ENCODE measurements around the gene MAPK10.

Gene MAPK10

DNA sequence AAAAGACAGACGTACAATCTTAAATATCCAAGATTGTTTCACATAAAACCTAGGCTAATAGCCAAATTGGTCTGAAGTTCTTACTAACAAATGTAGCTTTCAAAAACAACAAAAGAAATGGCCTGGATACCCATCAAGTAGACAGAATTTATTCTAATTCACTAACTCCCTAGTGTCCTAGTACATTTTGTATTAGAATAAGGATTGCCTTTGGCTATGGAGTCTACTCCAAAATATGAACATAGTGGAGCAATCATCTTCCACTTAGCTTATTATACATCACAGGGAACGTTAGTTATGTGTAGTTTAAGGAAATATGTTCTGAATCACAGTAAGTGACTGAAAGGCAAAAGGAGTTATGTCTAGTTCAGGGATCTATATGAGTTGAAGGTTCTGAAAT lies 81.7 kb downstream of the MAPK10 start:
- DNase-seq = no peak

DNA sequence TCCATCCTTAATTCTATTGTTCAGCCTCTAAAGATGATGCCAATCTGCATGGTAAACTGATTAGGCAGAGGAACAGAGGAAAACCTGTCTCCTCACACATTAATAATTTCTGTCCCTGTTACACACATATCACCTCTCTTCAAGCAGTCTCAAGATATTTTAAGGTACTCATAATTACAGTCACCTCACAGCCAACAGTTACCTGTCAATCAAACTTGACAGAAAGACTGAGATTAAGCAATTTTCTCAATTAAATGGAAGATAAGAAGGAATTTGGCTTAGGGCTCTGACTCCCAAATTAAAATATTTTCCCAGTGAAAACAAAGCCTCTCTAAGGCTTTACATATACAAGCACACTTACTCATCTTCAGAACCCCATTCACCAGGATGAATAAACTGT lies 85.2 kb downstream of the MAPK10 start:
- DNase-seq = no peak

DNA sequence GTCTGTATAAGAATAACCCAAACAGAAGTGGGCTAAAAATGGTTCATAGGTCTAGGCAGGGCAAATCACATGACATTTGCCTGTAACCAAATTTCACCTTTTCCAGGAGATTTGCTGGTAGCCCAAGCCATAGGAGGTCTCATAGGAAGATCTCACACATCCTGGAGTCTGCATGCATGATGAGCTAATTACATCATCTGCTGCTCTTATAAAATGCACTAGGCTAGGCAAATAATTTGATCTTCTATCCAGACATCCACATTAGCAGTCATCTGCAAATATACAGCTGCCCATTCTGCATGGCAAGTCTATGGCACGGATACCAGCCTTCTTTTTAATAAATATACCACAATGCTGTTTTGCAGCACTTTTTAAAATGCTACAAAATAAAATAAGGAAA lies 87.2 kb downstream of the MAPK10 start:
- DNase-seq = no peak

DNA sequence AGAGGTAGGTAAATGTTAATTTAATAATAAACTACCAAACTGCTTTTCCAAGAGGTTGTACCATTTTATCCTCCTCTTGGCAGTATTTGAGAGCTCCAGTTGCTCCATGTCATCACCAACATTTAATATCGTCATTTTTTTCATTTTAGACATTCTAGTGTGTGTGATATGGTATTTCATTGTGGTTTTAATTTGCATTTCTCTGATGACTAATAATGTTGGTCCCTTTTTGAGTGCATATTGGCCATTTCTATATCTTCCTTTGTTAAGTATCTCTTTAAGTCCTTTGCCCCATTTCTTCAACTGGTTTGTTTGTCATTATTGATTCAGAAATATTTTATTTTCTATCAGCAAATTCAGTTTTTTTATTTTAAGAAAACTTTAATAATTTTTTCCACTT lies 88.8 kb downstream of the MAPK10 start:
- DNase-seq = no peak

DNA sequence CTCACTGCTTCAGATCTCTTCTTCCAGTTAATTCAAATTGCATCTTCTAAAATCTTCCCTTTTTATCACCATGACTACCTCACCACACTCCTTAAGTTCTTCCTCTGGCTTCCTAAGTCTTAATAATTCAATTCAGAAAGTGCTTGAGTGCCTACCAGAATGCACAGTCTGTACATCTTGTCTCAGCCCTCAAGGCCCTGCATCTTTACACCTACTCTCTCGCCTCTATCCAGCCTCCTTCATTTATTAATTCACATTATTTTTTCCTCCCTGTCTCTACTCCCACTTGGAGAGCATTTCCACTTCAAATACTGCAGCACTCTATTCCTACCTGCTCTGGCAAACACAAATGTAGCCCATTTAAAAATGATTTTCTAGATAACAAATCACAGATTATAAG lies 90.5 kb downstream of the MAPK10 start:
- DNase-seq = peak in 1 of 51 donors; percentile 37

DNA sequence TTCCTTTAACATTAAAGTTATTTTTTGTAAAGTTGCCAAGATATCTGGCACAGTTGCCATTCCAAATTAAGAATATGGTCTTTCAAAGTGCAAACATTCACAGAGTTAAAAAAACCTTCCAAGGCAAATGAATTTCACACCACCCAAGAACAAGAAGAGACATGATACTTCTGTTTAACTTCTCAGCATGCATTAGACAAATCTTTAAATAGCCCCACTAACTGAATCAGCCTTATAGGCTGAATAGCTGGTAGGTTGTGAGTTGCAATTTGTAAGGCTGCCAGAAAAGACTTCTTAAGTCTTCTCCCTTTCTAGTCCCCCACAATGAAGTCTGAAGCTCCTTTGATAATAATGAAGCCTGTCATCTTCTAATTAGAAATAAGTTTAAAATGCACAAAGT lies 95.6 kb downstream of the MAPK10 start:
- DNase-seq = no peak

DNA sequence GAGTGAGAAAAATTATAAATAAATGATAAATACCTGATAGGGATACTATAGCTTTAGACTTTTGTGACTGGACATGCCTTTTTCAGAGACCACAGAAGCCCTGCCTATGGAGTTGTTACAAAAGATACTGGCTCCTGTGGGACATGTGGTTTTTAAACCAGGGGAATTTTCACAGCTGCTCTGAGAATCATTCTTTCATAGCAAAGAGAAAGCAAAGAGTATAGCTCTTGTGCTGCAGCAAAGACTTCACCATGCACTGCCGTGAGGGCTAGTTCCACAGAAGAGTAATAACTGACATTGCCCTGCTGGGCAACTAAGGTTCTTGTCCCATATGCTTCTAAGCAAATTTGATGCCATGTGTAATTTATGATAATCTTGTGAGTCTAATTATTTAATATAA lies 98.2 kb downstream of the MAPK10 start:
- no peak for DNase-seq

DNA sequence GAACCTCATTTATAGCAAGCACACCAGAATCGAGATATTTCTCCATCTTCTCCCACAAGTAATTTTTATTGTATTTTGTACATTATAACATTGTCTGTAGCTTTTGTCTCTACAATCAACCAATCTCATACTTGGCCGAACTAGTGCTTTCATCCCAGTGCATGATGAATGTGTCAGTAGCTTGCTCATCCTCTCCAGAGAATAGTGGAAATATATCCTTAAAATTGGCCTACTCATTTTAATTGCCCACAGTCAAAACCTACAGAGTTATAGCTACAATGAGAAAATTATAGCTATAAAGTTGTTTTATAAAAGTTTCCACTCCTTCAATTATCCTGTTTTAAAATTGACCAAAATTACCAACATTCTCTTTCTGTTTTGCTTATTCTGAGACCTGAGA lies 103.8 kb downstream of the MAPK10 start:
- no peak for DNase-seq

DNA sequence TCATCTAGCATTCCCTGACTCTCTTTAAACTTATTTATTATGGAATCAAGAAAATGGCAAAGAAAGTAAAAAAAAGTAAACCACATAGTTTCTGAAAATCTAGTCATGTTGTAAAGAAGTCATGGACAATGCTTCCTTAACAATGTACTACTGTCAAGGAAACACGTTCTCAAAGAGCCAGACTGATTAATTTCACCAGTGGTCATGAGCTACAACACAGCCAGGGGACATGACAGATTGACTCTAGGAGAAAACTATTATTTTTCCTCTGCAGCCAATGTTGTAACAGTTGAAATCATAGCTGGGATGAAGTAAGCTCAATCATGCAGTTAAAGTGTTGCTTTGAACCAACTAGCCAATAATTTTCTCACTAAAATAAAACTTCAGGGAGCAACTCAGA lies 109.2 kb downstream of the MAPK10 start:
- DNase-seq = no peak

DNA sequence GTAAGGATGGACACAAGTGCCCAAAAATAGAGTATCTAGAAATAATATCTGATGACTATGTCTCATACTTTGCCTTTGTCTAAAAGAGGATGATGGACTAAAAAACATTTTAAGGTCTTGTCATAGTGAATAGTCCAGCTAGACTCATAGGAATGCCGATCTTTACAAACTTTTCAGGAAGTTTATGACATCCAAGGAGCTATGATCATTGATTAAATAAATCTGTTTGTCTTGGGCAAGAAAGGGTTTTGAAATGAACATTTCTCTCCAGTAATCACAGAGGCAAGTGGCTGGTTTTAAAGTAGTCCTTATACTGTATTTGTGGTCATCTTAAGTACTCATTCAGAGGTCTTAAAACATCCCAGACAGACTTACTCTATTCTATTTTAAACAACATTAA lies 109.8 kb downstream of the MAPK10 start:
- DNase-seq = no peak

DNA sequence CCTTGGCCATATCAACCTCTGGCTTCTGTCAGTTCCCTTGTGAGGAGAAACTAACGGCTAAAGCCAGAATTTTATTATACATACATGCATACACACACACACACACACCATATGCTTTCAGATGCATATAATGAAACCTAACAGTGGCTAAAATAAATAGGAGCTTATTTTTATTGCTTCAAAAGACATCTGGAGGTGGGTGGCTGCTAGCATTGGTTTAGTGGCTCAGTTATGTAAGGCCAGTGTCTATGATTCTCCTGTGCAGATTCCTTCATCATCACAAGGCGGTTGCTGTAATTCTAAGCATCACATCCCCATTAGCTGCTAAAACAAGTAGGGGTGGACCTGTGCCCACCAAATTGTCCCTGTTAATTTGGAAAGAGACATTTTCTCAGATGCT lies 110.8 kb downstream of the MAPK10 start:
- no peak for DNase-seq

DNA sequence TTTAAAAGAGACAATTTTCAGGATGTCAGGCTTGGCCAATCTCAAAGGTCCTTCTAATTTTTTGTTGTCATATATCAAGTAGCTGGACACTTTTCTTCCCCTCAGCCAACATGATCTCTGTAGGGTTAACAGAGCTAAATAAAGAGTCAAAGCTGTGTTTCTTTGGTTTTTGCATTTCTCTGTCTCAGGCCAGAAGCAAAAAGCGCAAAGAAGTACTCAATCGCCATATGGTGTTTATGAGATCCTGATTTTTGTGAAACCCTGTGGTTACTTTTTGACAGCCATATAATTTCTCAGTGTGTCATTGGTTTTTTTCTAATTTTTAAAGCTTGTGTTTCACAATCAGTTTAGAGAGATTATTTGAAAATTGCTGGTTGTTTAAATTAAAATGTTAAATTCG lies 111.9 kb downstream of the MAPK10 start:
- DNase-seq = no peak

DNA sequence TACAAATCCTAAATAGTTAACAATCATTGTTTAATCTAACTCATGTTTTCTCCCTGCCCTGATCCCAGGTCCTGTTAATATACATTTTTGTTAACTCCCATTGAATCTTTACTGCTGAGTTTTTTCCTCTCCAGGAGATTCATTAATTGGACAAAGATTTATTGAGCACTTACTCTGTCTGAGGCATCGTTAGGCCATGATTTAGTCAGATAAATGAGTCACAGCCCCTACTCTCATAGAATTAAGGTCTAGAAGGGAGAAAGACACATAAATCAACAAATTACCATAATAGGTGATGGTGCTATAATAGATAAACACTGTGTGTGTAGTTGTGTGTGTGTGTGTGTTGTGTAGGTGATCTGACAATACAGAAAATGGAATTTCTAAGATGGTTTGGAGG lies 112.5 kb downstream of the MAPK10 start:
- DNase-seq = no peak

DNA sequence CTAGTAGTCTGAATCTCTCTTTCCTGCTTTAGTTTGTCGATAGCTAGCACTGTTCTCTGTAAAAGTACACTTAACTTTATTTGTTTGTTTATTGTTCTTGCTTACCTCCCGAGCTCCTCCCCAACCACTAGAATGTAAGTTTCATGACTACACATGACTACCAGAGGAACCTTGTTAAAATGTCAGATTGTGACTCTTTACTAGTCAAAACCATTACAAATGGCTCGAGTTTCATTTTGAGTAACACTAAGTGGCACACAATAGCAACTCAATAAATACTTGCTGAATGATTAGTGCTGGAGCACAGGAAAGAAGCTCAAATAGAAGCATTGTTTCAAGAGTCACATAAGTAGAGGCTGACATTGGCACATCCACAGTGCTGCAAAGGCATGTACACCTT lies 116.1 kb downstream of the MAPK10 start:
- DNase-seq = no peak

DNA sequence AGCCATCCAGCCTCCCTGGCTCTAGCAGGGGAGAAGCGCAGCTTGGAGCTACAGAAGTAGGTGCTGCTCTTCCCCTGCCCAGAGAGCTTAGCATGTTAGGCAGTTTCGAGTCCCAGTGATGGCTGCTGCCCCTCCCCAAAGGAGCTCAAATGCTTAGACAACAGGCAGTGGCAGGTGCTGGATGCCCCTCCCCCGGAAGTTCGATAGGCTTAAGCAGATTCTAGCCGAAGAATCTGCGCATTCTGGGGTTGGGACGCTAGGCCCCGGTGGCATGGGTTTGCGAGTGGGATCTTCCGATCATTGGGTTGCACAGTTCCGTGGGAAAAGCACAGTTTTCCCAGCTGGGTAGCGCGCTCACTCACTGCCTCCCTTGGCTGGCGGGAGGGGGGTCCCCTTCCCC lies 117.2 kb downstream of the MAPK10 start:
- DNase-seq = no peak

DNA sequence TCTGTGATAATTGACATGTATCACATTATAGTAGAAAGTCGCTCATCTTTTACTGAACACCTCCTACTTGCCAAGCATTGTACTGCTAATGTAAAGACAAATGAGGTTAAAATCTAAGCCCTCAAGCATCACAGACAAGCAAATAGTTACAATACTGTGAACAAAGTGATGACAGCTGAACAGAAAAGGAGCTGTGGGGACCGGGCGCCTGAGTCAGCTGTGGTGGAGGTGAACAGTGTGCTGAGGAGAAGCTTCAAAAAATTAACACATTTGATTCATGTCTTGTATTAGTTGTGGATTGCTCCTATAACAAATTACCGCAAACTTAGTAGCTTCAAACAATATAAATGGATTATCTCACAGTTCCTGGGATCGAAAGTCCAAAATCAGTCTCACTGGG lies 124.3 kb downstream of the MAPK10 start:
- DNase-seq = no peak

DNA sequence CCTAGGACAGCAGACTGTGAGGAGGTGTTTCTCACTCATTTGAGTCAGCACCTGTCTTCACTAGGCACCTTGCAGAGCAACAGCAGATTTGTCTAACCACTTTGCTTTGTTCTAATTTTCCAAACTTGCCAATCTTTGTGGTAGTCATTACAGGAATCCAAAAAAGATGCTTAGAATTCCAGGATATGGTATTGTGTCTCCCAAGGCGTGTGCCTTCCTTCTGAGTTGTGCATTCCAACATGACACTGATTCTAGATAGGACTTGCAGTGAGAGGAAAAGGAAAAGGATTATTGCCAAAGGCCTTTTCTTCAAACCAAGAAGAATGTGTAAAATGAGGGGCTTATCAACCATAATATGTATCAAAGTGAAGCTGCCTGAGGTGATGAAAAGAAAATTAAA lies 126.2 kb downstream of the MAPK10 start:
- DNase-seq = no peak

DNA sequence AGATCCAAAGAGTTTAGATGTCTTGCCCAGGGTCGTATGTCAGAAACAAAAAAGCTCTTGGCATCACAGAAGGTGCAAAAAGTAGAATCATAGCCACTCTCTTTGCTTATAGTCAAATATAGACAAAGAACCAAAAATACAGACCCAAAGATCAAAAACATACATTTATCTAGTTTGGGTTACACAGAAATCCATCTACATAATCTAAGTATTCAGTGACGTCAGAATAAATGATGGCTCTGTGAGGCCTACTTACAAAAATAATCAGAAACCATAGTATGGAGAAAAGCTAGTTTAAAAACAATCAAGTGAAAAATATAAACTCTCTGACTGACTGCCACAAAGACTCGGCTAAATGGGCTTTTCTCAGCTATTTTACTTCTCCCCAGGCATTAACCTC lies 126.8 kb downstream of the MAPK10 start:
- DNase-seq = no peak

DNA sequence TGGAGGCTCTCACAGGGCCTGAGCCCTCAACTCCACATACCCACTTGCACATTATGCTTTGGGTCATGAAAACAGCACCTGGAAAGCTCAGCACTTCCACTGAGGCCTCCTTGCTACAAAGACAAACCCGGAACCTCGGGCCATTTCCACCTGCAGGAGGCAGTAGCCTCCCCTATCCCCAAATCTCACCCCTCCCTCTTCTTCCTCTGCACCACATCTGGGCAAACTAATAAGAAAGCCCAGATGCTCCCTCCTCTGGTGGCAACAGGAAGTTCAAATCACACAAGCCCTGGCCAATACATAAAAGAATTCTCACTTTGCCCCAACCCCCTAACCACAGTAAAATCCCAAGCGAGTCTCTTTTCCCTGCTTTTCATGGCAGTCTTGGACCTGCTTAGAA lies 136.4 kb downstream of the MAPK10 start:
- peak in 1 of 51 donors; percentile 0 for DNase-seq

DNA sequence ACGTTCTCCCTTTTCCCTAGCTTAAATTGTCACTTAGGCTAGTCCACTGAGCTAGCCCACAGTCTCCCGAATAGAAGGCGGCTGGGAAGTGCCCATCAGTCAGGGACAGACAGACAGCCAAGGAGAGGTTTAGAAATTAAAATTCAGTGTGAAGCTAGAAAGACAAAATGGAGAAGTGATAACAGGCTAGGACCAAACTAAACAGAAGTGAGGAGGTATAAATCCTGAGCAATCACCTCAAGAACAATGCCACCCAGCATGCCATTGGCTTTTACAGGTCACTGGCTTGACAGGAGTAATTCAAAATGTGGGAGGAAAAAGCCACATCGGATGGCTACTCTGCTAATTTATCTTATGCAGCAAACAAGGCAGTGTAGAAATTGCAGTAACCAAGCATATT lies 138.9 kb downstream of the MAPK10 start:
- no peak for DNase-seq

DNA sequence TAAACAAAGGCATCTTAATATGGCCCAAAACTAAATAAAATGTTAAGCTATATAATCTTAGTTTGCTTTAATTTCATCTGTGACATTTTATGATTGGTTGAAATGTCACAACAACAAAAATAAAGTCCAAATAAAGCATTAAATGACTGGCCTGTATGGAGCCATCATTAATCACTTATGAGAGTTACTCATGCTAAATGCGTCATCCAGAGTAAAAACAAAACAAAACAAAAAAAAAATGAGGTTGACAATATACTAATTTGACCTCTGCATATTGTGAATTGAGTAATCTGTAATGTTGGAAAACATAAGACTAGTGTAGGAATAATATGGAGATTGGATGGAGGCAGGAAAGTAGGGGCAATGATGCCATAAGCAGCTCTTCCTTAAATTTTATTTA lies 139.7 kb downstream of the MAPK10 start:
- no peak for DNase-seq

DNA sequence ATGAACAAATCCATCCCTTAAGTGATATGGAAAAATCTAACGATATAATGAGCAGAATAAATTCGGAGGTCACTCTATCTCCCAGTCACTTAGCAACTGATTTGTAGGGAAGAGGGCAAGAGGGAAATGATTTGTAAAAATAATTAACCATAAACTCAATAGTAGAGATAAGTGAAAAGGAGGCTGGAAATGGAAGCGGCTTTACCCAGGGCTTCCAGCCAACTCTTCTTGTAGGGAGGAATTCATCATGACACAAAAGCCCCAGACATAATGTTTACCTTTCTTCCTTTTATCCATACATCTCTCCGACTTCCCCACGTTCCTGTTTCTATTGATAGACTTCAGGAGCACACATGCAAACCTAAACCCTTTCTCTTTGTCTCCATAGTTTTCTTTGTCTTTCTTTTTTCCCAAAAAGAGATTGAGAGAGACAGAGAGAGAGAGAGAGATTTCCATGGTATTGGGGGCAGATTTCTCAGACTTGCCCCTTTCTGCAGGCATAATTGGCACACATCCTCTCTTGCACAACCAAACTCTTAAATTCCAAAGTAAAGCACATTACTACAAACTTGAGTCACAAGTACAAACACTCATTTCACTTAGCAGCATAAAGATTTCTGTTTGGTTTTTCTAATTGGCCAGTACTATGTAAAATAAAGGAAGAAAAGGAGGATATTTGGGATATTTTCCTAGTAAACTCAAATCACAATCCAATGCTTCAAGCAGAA lies 140.9 kb downstream of the MAPK10 start:
- DNase-seq = no peak

DNA sequence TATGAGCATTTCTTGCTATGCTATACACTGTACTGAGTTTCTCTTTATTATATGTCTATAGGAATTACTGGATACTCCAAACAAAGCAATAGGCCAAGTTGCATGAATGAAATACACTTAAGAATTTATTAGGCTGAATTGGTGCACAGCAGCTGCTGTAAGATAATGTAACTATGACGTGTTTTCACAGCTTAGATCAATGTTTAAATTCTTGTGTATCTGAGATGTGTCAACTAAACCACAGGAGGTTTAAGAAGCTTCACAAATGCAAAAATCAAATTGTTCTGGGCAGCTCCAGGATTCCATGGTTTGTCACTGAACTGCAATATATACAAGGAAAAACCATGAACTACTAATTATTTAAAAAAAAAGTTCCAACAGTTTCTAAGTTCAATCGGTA lies 156.7 kb downstream of the MAPK10 start:
- no peak for DNase-seq

DNA sequence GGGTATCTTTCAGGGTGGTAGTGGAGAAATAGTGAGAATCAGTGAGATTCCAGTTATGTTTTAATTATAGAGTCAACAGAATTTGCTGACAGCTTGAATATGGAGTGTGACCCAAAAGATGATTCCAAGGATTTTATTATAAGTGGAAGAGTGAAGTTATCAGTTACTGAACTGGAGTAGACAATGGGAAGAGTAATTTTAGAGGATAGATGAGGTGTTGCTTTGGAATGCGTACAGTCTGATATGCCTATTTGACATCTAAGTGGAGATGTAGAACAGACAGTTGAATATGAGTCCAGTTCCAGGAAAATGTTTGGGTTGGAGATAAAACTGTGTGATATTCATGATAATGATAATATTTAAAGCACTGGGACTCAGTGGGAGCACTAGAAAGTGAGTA lies 174.2 kb downstream of the MAPK10 start:
- DNase-seq = no peak

All from hypothalamus (tissue), 51 donors.